GM12801 (cell line): ENCODE measurements around the gene LEFTY1.

Source experiments
- TF ChIP-seq, protein P1 (sequence below): IDR thresholded peaks from one replicate; pipeline ENCODE4 v1.5.1; 2011; ENCODE audit warnings: control low read depth; ENCODE audit not compliant: insufficient read length; ENCODE audit errors: extremely low read depth

LEFTY1 gene

DNA sequence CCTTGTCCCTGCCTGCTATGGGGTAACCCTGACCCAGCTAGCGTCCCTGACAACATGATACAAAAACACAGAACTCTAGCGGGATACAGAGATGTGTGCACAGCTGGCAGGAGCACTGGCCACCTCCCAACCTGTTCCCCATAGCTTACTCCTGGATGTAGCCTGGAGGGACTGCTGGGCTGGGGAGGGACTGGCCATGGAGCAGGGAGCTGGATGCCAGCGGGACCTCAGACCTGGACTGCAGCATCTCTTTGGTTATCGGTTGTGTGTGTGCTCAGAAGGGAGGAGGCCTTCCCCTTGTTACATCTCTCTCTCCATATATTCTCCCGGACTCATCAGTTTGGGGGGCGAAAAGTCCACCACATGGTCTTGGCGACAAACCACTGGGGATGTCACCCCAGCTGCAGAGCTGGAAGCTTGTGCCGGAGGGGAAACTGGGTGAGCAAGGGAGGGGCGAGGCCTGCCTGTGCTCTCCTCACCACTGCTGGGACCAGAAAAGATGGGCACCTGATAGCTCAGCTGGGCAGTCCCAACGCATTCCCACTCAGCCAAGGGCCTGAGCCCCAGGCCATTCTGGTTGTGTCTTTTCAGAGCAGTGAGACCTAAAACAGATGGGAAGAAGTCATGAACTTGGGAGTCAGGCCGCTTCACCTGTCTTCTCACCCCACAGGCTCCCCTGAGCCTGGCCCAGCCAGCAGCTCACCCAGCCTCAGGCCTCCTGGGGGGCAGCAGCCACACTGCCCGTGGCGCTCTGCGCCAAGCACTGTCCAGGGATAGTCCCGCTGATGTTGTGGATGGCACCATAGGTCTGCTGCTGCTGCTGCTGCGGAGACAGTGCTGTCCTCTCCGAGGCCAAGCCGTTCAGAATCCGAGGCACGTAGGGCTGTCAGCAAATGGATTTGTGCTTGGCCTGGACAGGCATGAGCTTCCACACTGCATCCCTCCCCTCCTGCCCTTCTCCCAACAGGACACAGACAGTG is 42.3 kb downstream of the LEFTY1 start:
- TF ChIP-seq, protein P1, sequence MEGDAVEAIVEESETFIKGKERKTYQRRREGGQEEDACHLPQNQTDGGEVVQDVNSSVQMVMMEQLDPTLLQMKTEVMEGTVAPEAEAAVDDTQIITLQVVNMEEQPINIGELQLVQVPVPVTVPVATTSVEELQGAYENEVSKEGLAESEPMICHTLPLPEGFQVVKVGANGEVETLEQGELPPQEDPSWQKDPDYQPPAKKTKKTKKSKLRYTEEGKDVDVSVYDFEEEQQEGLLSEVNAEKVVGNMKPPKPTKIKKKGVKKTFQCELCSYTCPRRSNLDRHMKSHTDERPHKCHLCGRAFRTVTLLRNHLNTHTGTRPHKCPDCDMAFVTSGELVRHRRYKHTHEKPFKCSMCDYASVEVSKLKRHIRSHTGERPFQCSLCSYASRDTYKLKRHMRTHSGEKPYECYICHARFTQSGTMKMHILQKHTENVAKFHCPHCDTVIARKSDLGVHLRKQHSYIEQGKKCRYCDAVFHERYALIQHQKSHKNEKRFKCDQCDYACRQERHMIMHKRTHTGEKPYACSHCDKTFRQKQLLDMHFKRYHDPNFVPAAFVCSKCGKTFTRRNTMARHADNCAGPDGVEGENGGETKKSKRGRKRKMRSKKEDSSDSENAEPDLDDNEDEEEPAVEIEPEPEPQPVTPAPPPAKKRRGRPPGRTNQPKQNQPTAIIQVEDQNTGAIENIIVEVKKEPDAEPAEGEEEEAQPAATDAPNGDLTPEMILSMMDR, result no peak

DNA sequence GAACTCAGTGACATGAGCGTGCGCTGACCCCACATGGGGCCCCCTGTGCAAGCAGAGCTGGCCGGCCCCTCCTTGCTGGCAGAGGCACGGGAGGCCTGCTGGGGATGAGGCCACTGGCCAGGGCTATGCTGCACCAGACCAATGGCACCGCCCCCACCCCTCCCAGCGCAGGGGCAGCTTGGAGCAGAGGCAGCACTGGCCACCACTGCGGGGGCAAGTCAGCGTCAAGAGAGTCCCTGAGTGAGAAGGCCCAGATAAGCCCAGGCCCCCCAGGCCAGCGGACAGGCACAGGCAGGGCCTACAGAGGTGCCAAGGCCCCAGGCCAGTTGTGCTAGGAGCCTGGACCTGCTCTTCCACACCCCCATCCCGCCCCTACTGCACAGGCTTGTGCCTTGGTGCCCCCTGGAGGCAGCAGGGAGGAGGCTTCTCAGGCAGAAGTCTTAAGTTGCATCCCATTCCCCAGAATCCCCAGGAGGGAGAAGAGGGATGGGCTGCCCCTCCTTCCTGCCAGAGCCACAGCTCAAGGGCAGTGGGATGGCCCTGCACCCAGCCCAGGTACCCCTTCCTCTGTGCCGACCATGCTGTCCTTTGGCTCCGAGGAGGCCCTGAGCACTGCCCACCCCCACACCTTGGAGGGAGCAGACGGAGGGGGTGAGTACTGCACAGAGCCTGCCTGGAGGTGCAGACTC is 43.2 kb downstream of the LEFTY1 start:
- TF ChIP-seq, protein P1, result no peak

DNA sequence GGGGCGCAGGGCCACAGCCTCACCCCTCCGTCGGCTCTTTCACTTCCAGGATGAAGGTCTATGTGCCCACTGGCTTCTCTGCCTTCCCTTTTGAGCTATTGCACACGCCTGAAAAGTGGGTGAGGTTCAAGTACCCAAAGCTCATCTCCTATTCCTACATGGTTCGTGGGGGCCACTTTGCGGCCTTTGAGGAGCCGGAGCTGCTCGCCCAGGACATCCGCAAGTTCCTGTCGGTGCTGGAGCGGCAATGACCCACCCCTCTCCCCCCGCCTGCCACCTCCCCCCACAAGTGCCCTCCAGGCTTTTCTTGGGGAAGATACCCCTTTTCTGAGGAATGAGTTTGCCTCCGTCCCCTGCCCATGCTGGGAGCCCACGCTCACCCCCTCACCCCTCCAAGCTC is 43.8 kb downstream of the LEFTY1 start:
- TF ChIP-seq, protein P1, result no peak

DNA sequence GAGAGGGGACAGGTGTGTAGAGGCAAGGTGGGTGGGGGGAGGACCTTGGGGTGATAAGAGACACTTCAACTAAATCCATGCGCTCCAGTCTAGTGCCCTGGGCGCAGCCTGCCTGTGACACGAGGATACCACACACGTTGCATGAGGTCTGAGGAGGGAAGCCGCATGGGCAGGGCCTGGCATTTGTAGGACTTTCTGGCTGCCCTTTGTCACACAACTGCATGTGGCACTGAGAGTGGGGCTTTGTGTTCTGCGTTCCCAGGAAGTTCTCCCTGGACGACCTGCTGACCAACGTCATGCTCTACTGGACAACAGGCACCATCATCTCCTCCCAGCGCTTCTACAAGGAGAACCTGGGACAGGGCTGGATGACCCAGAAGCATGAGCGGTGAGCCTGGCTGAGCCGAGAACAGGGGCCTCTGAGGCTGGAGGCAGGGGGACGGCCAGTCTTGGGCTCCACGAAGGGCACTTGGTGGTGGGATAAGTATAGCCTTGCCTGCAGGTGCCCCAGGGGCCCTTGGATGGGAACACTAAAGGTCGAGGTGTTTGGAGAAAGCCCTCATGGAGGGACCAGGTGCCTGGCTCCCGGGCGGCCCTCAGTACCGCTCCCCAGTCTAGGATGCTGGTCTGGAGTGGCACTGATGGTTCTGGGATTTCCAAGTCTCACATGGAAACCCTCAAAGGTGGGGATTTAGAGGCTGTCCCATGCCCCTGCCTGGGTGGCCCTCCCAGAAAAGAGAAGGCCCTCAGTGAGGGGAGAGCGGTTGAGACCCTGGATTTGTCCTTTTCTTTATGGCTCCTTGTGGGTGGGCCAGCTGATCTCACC is 44.5 kb downstream of the LEFTY1 start:
- TF ChIP-seq, protein P1, result no peak

DNA sequence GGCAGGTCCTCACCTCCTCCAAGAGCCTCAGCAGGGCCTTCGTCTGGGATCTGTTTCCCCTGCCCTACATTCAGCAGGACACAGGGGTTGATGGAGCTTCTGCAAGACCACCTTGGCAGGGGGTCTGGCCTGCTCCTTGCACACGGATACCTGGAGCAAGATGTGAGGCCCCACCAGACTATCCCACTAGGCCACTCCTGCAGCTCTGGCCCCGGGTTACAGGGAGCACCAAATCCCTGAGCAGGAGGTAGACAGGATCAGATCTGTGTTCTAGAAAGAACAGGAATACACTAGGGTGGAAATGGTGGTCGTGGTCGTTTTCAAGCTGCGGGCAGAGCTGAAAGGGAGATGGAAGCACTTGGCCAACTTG is 45.5 kb downstream of the LEFTY1 start:
- TF ChIP-seq, protein P1, result no peak

DNA sequence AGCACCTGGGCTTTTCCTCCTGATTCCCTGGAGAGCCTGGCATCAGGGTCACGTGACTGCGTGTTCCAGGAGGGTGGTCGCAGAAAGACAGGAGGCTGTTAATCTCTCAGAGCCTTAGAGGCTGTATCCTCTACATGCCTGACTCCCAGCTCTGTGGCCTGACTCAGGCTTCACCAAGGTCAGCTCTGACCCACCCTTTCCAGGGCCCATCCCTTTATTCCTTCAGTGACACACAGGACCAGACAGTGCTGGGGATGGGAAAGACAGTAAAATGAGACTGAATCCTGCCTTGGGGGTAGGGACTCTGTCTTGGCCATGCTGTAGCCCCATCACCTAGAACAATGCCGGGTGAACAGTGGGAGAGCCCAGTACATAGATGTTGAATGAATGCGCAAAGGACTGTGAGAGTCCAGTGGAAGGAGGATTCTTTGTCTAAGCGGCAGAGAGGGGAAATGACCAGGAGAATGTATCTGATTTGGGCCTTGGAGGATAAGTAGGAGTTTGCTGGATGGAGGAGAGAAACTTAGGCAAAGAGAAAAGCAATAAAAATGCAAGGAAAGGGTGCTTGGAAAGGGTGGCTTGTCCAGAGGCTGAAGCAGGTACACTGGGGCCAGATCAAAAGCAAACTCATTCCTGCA is 46.0 kb downstream of the LEFTY1 start:
- TF ChIP-seq, protein P1, result no peak
